B cell (primary cell): ENCODE data around the gene PLCB1. TPM values are rescaled to one million over a fixed set of nuclear protein-coding genes. Genes with fewer than 3 reads are reported as not detected.

Experiments used
- ATAC-seq: fragments of 200-7000 bp; cut with Tn5 transposase; one replicate; pipeline ENCODE4 v1.10.0; 2021; ENCODE audit warnings: low read depth, mild to moderate bottlenecking, moderate number of reproducible peaks, moderate library complexity
- CTCF ChIA-PET: fragments of 350-600 bp; sonication (Branson Sonifier 250); formaldehyde crosslinking; loops from one replicate; lab custom pipeline; 2021; ENCODE audit warnings: antibody characterized with exemption, inconsistent platforms; lab: Charles Lee
- POLR2A ChIA-PET: fragments of 350-600 bp; sonication (Branson Sonifier 250); formaldehyde crosslinking; loops from one replicate; lab custom pipeline; 2021; ENCODE audit warnings: antibody characterized with exemption; lab: Charles Lee
- DNase-seq: peaks from one replicate; pipeline ENCODE4 v3.0.0; 2013
- H2AFZ ChIP-seq: 2 replicates; pipeline ENCODE4 v1.6.1; 2012; ENCODE audit warnings: mild to moderate bottlenecking, low read depth, low read length; ENCODE audit not compliant: insufficient read depth, poor library complexity, severe bottlenecking
- H3K27ac ChIP-seq, 2 donors: 1 replicate in 1 of 2; 2 replicates in 1 of 2; pipeline ENCODE4 v1.5.1; 2012 to 2013; ENCODE audit warnings: low read length in 2 of 2, mild to moderate bottlenecking in 2 of 2, moderate library complexity in 1 of 2
- H3K27me3 ChIP-seq, 4 experiments: fragments of 200-600 bp in 1 of 4; sonication (generic) in 1 of 4; replicated peaks in 1 of 4; 1 replicate in 2 of 4; 2 replicates in 2 of 4; pipeline versions ENCODE4 v1.6.1 to v1.7.0; 2013 to 2016; ENCODE audit warnings: low read length in 3 of 4, mild to moderate bottlenecking in 2 of 4, mixed read lengths in 1 of 4, moderate library complexity in 1 of 4; ENCODE audit not compliant: insufficient read depth in 4 of 4, control insufficient read depth in 3 of 4; ENCODE audit errors: control extremely low read depth in 1 of 4
- H3K36me3 ChIP-seq, 2 experiments: replicated peaks in 1 of 2; 1 replicate in 1 of 2; 2 replicates in 1 of 2; pipeline versions ENCODE4 v1.6.1 to v1.7.1; 2013; ENCODE audit warnings: low read length in 1 of 2; ENCODE audit not compliant: insufficient read depth in 2 of 2, control insufficient read depth in 1 of 2; ENCODE audit errors: control extremely low read depth in 1 of 2, extremely low read depth in 1 of 2
- H3K4me1 ChIP-seq, 2 donors: fragments of 200-600 bp in 1 of 2; sonication (generic) in 1 of 2; 1 replicate in 1 of 2; 2 replicates in 1 of 2; pipeline versions ENCODE4 v1.5.1 to v1.6.1; 2013 to 2017; ENCODE audit warnings: low read length in 2 of 2; ENCODE audit not compliant: control insufficient read depth in 2 of 2, insufficient read depth in 2 of 2
- H3K4me2 ChIP-seq: replicated peaks from 2 replicates; pipeline ENCODE3; 2012; ENCODE audit warnings: mild to moderate bottlenecking, low read depth, low read length; ENCODE audit not compliant: poor library complexity, severe bottlenecking
- H3K4me3 ChIP-seq, 5 experiments: fragments of 200-600 bp in 1 of 5; sonication (generic) in 1 of 5; 1 replicate in 3 of 5; 2 replicates in 2 of 5; pipeline versions ENCODE4 v1.5.1 to v1.7.0; 2011 to 2016; ENCODE audit warnings: low read length in 4 of 5, mild to moderate bottlenecking in 4 of 5, low read depth in 2 of 5, control low read depth in 1 of 5, moderate library complexity in 1 of 5; ENCODE audit not compliant: insufficient read depth in 1 of 5; ENCODE audit errors: control extremely low read depth in 1 of 5, extremely low read depth in 1 of 5
- H3K79me2 ChIP-seq: fragments of 200-600 bp; sonication (generic); one replicate; pipeline ENCODE4 v1.6.0; 2016; ENCODE audit warnings: low read length; ENCODE audit not compliant: control insufficient read depth, insufficient read depth
- H3K9ac ChIP-seq: fragments of 200-600 bp; sonication (generic); 2 replicates; pipeline ENCODE4 v1.6.1; 2017; ENCODE audit warnings: mild to moderate bottlenecking, low read length, moderate library complexity
- H3K9me3 ChIP-seq, 3 donors: one replicate each; pipeline versions ENCODE4 v1.6.1 to v1.7.1; 2013; ENCODE audit warnings: low read length in 2 of 3; ENCODE audit not compliant: control insufficient read depth in 2 of 3, insufficient read depth in 1 of 3; ENCODE audit errors: control extremely low read depth in 1 of 3
- H4K20me1 ChIP-seq: 2 replicates; pipeline ENCODE4 v1.6.0; 2012; ENCODE audit warnings: mild to moderate bottlenecking, low read length; ENCODE audit not compliant: insufficient read depth, control insufficient read depth, poor library complexity, severe bottlenecking
- H3K27ac Mint-ChIP-seq: one replicate; pipeline ENCODE4 v1.8.0; 2021; ENCODE audit warnings: mixed read lengths
- H3K27me3 Mint-ChIP-seq: one replicate; pipeline ENCODE4 v1.8.0; 2021; ENCODE audit warnings: mixed read lengths
- H3K4me1 Mint-ChIP-seq: one replicate; pipeline ENCODE4 v1.8.0; 2021; ENCODE audit warnings: mixed read lengths
- H3K4me3 Mint-ChIP-seq: one replicate; pipeline ENCODE4 v1.8.0; 2021; ENCODE audit warnings: mixed read lengths
- H3K9me3 Mint-ChIP-seq: one replicate; pipeline ENCODE4 v1.8.0; 2022; ENCODE audit warnings: mixed read lengths; ENCODE audit not compliant: insufficient read depth
- EZH2 ChIP-seq: IDR thresholded peaks from 2 replicates; pipeline ENCODE4 v1.6.1; 2012; ENCODE audit warnings: borderline replicate concordance, low read depth, mild to moderate bottlenecking, moderate library complexity, low read length; ENCODE audit not compliant: insufficient read depth, poor library complexity, severe bottlenecking
- WGBS: methylation state at CpG from one replicate; pipeline ENCODE4 v1.1.5; 2013; ENCODE audit warnings: missing lambda C conversion rate; ENCODE audit not compliant: insufficient coverage; 5-methylcytosine and 5-hydroxymethylcytosine counted together
- intact Hi-C: fragments of 100-400 bp; cut with micrococcal nuclease; formaldehyde crosslinking; loops from one replicate; pipeline ENCODE4 v1.10.0; 2022
- polyA plus RNA-seq: library from polyadenylated mRNA; depleted of rRNA; stranded (reverse); fragments of >200 nt; gene quantifications from 2 replicates; pipeline ENCODE4 v1.2.3, GENCODE V29; 2012
- total RNA-seq, 2 donors: library from RNA; stranded (reverse); fragments of 120-200 nt in 1 of 2; gene quantifications; 1 replicate in 1 of 2; 2 replicates in 1 of 2; pipeline versions ENCODE4 v1.2.3 to v1.2.4, GENCODE V29; 2013 to 2022
- TF ChIP-seq, protein P1 (sequence below): fragments of 200-600 bp; IDR thresholded peaks from one replicate; pipeline ENCODE4 v1.8.0; 2022; ENCODE audit warnings: antibody characterized with exemption, mild to moderate bottlenecking

PLCB1 gene
- total and polyA plus RNA-seq, 2 donors (not counting 1 experiment from before 2014, with no cell fraction given), result 0.18 to 0.47 TPM

DNA sequence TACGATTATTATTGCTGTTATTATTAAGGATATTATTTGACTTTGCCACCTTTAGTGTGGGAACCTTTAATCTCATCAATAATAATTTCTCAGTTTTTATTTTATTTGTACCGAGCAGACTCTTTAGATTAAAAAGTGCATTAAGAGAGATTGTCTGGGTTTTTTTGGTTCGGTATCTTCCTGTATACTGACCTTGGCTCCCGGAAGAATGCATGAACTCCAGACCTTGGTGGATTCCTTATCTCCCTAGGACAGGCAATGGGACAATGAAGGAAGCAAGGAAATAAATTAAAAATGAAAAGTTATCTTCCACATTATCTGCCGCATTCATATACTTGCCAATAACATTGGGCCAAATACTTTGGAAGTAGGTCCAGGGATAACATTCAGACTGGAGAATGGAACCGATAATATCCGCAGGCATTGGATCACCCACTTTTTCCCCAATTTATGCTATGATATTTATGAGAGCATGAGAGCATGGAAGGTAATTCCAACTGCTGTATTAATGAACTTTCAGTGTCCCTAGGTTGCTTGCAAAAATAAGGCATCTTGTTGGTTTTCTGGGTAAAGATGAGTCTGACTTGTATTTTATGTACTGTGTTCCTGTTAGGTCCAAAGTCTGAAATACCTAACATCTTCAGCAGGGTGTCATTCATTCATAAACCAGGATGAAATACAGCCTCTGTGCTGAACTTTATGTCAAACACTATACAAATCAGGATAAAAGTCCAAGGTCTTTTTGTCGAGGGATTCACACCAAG is 232.1 kb downstream of the PLCB1 start:
- CTCF ChIA-PET, result no interaction called here
- Histone ChIP-seq H3K27ac (no peak overlapping the region), H3K79me2 (no peaks in the 10 kb centered on the region), H3K36me3 (no peaks in the 10 kb centered on the region), H2AFZ (no peak overlapping the region), H3K27me3 (no peaks in the 10 kb centered on the region), H3K4me2 (no peak overlapping the region), H3K9me3 (no peaks in the 10 kb centered on the region), H3K4me3 (no peak overlapping the region), H3K4me1 (no peaks in the 10 kb centered on the region), H4K20me1 (no peaks in the 10 kb centered on the region), H3K9ac (no peak overlapping the region)
- Mint-ChIP-seq H3K27me3 (peaks cover 5% of the 10 kb centered on the region), H3K27ac (no peak overlapping the region), H3K9me3 (no peaks in the 10 kb centered on the region), H3K4me3 (no peak overlapping the region), H3K4me1 (peaks cover 6% of the 10 kb centered on the region)
- no peak for DNase-seq
- TF ChIP-seq EZH2, result no peak
- no CpG with 5 or more reads among the region's 8 CpGs for WGBS
- POLR2A ChIA-PET, result no interaction called here
- intact Hi-C loops, result no loop called here
- no peak for ATAC-seq

DNA sequence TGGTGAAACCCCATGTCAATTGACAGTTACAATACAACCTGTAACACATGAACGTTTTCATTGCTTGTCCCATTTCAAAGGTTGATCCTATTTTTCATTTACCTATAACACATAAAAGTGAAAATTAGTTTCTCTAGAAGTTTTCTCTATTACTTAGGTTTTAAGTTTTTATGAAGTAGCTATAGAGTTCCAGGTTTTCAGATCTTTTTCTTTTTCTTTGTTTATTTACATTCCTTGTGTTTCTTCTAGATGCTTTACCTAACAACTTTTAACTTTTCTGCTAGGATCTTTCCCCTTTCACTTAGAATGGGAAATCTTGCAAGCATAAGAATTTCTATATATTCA is 232.6 kb downstream of the PLCB1 start:
- ChIA-PET CTCF (no interaction called here), POLR2A (no interaction called here)
- Mint-ChIP-seq H3K4me1 (peaks cover 6% of the 10 kb centered on the region), H3K9me3 (no peaks in the 10 kb centered on the region), H3K27me3 (peaks cover 5% of the 10 kb centered on the region), H3K4me3 (no peak overlapping the region), H3K27ac (no peak overlapping the region)
- intact Hi-C loops, result no loop called here
- H3K36me3 ChIP-seq, result no peaks in the 10 kb centered on the region
- H2AFZ ChIP-seq, result no peak overlapping the region
- no peaks in the 10 kb centered on the region for H3K9me3 ChIP-seq
- H3K27ac ChIP-seq, result no peak overlapping the region
- no peaks in the 10 kb centered on the region for H3K79me2 ChIP-seq
- no peak overlapping the region for H3K4me2 ChIP-seq
- no CpG with 5 or more reads among the region's 1 CpG for WGBS
- no peaks in the 10 kb centered on the region for H3K4me1 ChIP-seq
- ATAC-seq, result no peak
- no peak overlapping the region for H3K4me3 ChIP-seq
- no peak for DNase-seq
- TF ChIP-seq, protein P1, sequence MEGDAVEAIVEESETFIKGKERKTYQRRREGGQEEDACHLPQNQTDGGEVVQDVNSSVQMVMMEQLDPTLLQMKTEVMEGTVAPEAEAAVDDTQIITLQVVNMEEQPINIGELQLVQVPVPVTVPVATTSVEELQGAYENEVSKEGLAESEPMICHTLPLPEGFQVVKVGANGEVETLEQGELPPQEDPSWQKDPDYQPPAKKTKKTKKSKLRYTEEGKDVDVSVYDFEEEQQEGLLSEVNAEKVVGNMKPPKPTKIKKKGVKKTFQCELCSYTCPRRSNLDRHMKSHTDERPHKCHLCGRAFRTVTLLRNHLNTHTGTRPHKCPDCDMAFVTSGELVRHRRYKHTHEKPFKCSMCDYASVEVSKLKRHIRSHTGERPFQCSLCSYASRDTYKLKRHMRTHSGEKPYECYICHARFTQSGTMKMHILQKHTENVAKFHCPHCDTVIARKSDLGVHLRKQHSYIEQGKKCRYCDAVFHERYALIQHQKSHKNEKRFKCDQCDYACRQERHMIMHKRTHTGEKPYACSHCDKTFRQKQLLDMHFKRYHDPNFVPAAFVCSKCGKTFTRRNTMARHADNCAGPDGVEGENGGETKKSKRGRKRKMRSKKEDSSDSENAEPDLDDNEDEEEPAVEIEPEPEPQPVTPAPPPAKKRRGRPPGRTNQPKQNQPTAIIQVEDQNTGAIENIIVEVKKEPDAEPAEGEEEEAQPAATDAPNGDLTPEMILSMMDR, result no peak
- no peak for TF ChIP-seq EZH2
- H3K27me3 ChIP-seq, result no peaks in the 10 kb centered on the region
- no peaks in the 10 kb centered on the region for H4K20me1 ChIP-seq
- H3K9ac ChIP-seq, result no peak overlapping the region
